Sigmoid colon (tissue), 4 donors: ENCODE results near the gene SH3TC1.

Source experiments
- CTCF ChIP-seq, 4 experiments: fragments of 450-650 bp in 3 of 4; fragments of 200-600 bp in 1 of 4; IDR thresholded peaks; one replicate each; pipeline ENCODE4 v1.5.1; 2016 to 2019; ENCODE audit warnings: antibody characterized with exemption in 4 of 4, mild to moderate bottlenecking in 3 of 4, moderate library complexity in 2 of 4
- POLR2AphosphoS5 ChIP-seq, 4 donors: sonication (generic); formaldehyde crosslinking; IDR thresholded peaks; one replicate each; pipeline ENCODE4 v1.6.1; 2017; ENCODE audit warnings: antibody characterized with exemption in 4 of 4

GRCh38 chr4:8261851-8262535 lies 62.9 kb downstream of the SH3TC1 start:
- TF ChIP-seq CTCF (IDR thresholded peaks at IDR 0.05) (no peak), POLR2AphosphoS5 (IDR thresholded peaks at IDR 0.05) (no peak)
